WERI-Rb-1 (cell line): ENCODE measurements around the gene DNMT3B.

Source experiments
- DNase-seq: peaks from one replicate; pipeline ENCODE4 v3.0.0-alpha.2; 2020
- H3K27ac ChIP-seq: fragments of 250-450 bp; sonication (Bioruptor Pico); 2 replicates; pipeline ENCODE4 v1.5.1; 2020; ENCODE audit warnings: mild to moderate bottlenecking, moderate library complexity
- H3K27me3 ChIP-seq: fragments of 250-450 bp; sonication (Bioruptor Pico); 2 replicates; pipeline ENCODE4 v1.5.1; 2021; ENCODE audit warnings: mild to moderate bottlenecking, low read depth, moderate library complexity; ENCODE audit not compliant: insufficient read depth, severe bottlenecking
- H3K36me3 ChIP-seq: fragments of 250-450 bp; sonication (Bioruptor Pico); 2 replicates; pipeline ENCODE4 v1.5.1; 2020; ENCODE audit warnings: mild to moderate bottlenecking, moderate library complexity
- H3K4me3 ChIP-seq: 2 replicates; pipeline ENCODE4 v1.5.1; 2011; ENCODE audit warnings: low read depth, mild to moderate bottlenecking, control low read depth, low read length
- H3K9me3 ChIP-seq: fragments of 250-450 bp; sonication (Bioruptor Pico); 2 replicates; pipeline ENCODE4 v1.5.1; 2021; ENCODE audit warnings: mild to moderate bottlenecking, moderate library complexity; ENCODE audit not compliant: severe bottlenecking
- TF ChIP-seq, protein P1 (sequence below): IDR thresholded peaks from 2 replicates; pipeline ENCODE4 v1.5.1; 2011; ENCODE audit warnings: low read depth, mild to moderate bottlenecking, control low read depth, inconsistent platforms, low read length

Gene DNMT3B

DNA sequence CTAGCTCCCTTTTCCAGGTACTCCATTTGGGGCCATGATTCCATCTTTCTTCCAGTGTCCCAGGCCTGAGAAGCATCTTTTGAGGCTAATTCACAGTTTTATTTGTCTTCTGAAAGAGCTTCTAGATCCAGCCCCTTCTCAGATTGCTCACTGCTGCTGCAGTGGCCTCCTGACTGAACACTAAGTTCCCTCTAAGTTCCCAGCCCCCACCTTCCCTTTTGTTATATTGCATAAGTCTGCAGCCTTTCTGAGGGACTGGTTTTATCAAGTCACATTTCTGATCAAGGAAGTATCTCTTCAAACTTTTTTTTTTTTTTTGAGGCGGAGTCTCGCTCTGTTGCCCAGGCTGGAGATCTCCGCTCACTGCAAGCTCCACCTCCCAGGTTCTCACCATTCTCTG is 68.3 kb downstream of the DNMT3B start:
- TF ChIP-seq, protein P1, sequence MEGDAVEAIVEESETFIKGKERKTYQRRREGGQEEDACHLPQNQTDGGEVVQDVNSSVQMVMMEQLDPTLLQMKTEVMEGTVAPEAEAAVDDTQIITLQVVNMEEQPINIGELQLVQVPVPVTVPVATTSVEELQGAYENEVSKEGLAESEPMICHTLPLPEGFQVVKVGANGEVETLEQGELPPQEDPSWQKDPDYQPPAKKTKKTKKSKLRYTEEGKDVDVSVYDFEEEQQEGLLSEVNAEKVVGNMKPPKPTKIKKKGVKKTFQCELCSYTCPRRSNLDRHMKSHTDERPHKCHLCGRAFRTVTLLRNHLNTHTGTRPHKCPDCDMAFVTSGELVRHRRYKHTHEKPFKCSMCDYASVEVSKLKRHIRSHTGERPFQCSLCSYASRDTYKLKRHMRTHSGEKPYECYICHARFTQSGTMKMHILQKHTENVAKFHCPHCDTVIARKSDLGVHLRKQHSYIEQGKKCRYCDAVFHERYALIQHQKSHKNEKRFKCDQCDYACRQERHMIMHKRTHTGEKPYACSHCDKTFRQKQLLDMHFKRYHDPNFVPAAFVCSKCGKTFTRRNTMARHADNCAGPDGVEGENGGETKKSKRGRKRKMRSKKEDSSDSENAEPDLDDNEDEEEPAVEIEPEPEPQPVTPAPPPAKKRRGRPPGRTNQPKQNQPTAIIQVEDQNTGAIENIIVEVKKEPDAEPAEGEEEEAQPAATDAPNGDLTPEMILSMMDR = no peak
- Histone ChIP-seq H3K27me3 (no peaks in the 10 kb centered on the region), H3K27ac (no peak overlapping the region), H3K36me3 (peaks cover 76% of the 10 kb centered on the region), H3K9me3 (no peaks in the 10 kb centered on the region), H3K4me3 (no peak overlapping the region)
- DNase-seq = no peak

- peaks cover 82% of the 10 kb centered on the region for H3K36me3 ChIP-seq
- TF ChIP-seq, protein P1 = no peak
Observed at GRCh38 chr20:32831982-32832381, 69.8 kb downstream of the DNMT3B start.

GRCh38 chr20:32832664-32833063 is 70.5 kb downstream of the DNMT3B start:
- no peak for DNase-seq
- Histone ChIP-seq H3K27ac (no peak overlapping the region), H3K36me3 (peaks cover 82% of the 10 kb centered on the region), H3K9me3 (no peaks in the 10 kb centered on the region), H3K4me3 (no peak overlapping the region), H3K27me3 (no peaks in the 10 kb centered on the region)
- TF ChIP-seq, protein P1 = no peak

More at GRCh38 chr20:32831982-32832381, 69.8 kb downstream of the DNMT3B start:
- no peak overlapping the region for H3K4me3 ChIP-seq
- H3K27ac ChIP-seq = no peak overlapping the region
- H3K9me3 ChIP-seq = no peaks in the 10 kb centered on the region
- no peak for DNase-seq
- no peaks in the 10 kb centered on the region for H3K27me3 ChIP-seq

- H3K27ac ChIP-seq = no peak overlapping the region
- no peaks in the 10 kb centered on the region for H3K27me3 ChIP-seq
- DNase-seq = no peak
- TF ChIP-seq, protein P1 = no peak
- H3K9me3 ChIP-seq = no peaks in the 10 kb centered on the region
- H3K4me3 ChIP-seq = no peak overlapping the region
- H3K36me3 ChIP-seq = peaks cover 85% of the 10 kb centered on the region
Observed at GRCh38 chr20:32834972-32835371, 72.8 kb downstream of the DNMT3B start.

- no peak overlapping the region for H3K4me3 ChIP-seq
- peaks cover 85% of the 10 kb centered on the region for H3K36me3 ChIP-seq
- TF ChIP-seq, protein P1 = no peak
- DNase-seq = no peak
- H3K27ac ChIP-seq = no peak overlapping the region
- H3K27me3 ChIP-seq = no peaks in the 10 kb centered on the region
- no peaks in the 10 kb centered on the region for H3K9me3 ChIP-seq
Observed at GRCh38 chr20:32837157-32837556, 75.0 kb downstream of the DNMT3B start.

DNA sequence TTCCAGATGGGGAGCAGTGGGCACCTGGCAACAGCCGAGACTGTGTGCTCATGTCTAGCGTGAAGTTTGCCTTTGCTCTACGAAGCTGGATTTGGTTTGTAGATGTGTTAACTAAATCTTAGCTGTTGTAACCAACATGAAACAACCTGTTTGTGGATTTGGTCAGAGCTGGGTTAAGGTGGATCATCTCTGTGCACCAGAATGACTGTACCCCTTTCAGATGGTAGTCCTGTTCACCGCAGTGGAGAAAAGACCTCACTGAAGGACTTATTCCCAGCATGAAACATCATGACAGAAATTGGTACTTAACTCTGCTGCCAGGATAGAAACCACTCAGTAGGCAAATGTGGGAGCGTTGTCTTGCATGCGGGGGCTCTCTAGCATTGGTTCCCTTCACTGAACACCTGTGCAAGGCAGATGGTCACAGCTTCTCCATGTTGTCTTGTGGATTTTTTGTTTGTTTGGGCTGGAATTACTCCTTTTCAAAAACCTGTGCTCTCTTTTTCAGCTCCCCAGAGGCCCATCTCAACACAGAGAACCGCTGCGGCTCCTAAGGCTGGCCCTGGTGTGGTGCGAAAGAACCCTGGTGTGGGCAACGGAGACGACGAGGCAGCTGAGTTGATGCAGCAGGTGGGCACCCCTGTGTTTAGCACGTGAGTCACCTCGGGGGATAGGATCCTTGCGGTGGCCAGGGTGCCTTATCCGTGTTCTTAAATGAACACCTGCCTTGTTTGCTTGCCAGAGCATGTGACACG is 77.2 kb downstream of the DNMT3B start:
- H3K36me3 ChIP-seq = peaks cover 91% of the 10 kb centered on the region
- TF ChIP-seq, protein P1 = no peak
- no peaks in the 10 kb centered on the region for H3K27me3 ChIP-seq
- no peak overlapping the region for H3K4me3 ChIP-seq
- H3K9me3 ChIP-seq = no peaks in the 10 kb centered on the region
- no peak overlapping the region for H3K27ac ChIP-seq
- DNase-seq = no peak
